Temporal lobe (tissue), 2 donors: ENCODE data around the gene SLC16A5. TPM values are rescaled to one million over a fixed set of nuclear protein-coding genes. Genes with fewer than 3 reads are reported as not detected.

Experiments used
- small RNA-seq: library from RNA; depleted of rRNA; stranded (forward); fragments of <200 nt; gene quantifications from one replicate; pipeline ENCODE3, GENCODE V24; 2014; ENCODE audit warnings: low replicate concordance
- total RNA-seq: library from RNA; depleted of rRNA; stranded (reverse); fragments of >200 nt; gene quantifications from one replicate; pipeline ENCODE4 v1.2.3, GENCODE V29; 2014

The SLC16A5 gene
- total RNA-seq, 1 donor from 2014 or later: 0.98 TPM

Small RNA genes within 50 kb of the gene (small RNA-seq; reads per million reads assigned to genes)
- gene AC111186.1: not detected
- gene RF00019: not detected
- not detected for gene RN7SL573P

Other genes starting within 250 kb of the SLC16A5 start
- gene GRIN2C, start 228.1 kb upstream of the SLC16A5 start, total RNA-seq: 0.98 TPM
- 3.2 TPM for gene FDXR, start 215.0 kb upstream of the SLC16A5 start, total RNA-seq
- 0.98 TPM for gene FADS6, start 194.3 kb upstream of the SLC16A5 start, total RNA-seq
- gene USH1G, start 164.7 kb upstream of the SLC16A5 start, total RNA-seq: 0.25 TPM
- gene OTOP2, start 163.7 kb upstream of the SLC16A5 start, total RNA-seq: not detected
- not detected for gene OTOP3, start 152.1 kb upstream of the SLC16A5 start, total RNA-seq
- gene HID1, start 115.2 kb upstream of the SLC16A5 start, total RNA-seq: 16.7 TPM
- 5.9 TPM for gene CDR2L, start 100.3 kb upstream of the SLC16A5 start, total RNA-seq
- 8.6 TPM for gene MRPL58, start 75.3 kb upstream of the SLC16A5 start, total RNA-seq
- 75.0 TPM for gene ATP5PD, start 41.0 kb upstream of the SLC16A5 start, total RNA-seq
- 29.7 TPM for gene KCTD2, start 40.7 kb upstream of the SLC16A5 start, total RNA-seq
- gene ARMC7, start 22.0 kb downstream of the SLC16A5 start, total RNA-seq: 2.2 TPM
- gene NT5C, start 43.8 kb downstream of the SLC16A5 start, total RNA-seq: 22.1 TPM
- gene JPT1, start 66.6 kb downstream of the SLC16A5 start, total RNA-seq: 445 TPM
- 102 TPM for gene SUMO2, start 95.0 kb downstream of the SLC16A5 start, total RNA-seq
- gene NUP85, start 117.7 kb downstream of the SLC16A5 start, total RNA-seq: 28.5 TPM
- gene GGA3, start 173.7 kb downstream of the SLC16A5 start, total RNA-seq: 13.8 TPM
- gene MRPS7, start 173.9 kb downstream of the SLC16A5 start, total RNA-seq: 29.3 TPM
- gene MIF4GD, start 183.3 kb downstream of the SLC16A5 start, total RNA-seq: 8.1 TPM
- 4.7 TPM for gene SLC25A19, start 201.5 kb downstream of the SLC16A5 start, total RNA-seq